Measurements from ENCODE around the gene BACE1-AS. TPM values are rescaled to one million over a fixed set of nuclear protein-coding genes. Genes with fewer than 3 reads are reported as not detected.
"Not testable (repeated sequence)": the region's sequence is repeated elsewhere in the genome, so short reads cannot be mapped to it uniquely, and the experiment has no call there.

Gene BACE1-AS
- total RNA-seq, 1 experiment from 2014 or later = 10.8 TPM

DNA sequence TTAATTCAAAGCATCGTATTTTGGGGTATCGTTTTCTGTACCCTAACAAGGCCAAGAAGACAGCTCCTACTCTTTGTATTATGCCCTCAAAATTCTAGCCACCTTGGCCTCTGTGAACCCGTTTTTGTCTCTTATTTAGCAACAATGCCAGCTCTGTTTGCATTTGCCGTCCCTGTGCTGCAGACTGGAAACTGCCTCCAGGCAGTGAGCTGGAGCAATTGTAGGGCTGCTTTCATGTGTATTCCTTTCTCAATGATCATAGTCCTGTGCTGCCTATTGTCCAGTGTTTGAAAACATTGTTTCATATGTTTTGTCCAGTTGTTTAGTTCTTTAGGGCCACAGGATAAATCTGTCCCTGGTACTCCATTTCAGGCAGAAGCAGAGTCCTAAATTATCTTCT lies 19.9 kb upstream of the BACE1-AS start:
- no peak for DNase-seq (ENCODE audit: low read depth, low spot score)
- no peak overlapping the region for H3K4me3 ChIP-seq (ENCODE audit: low read depth in 2 of 2, low read length in 2 of 2)
- intact Hi-C loops (cut with micrococcal nuclease; ENCODE audit: unreplicated experiment) (no loop called here), in situ Hi-C loops (cut with HindIII; ENCODE audit: low pct_unique_long_range_greater_than_20kb, low sequenced_read_pairs) (no loop called here)
- ChIA-PET CTCF (no interaction called here), POLR2A (no interaction called here)
- H3K4me1 ChIP-seq (ENCODE audit: control insufficient read depth, insufficient read depth, low read length) = no peaks in the 10 kb centered on the region
- TF ChIP-seq, protein P1, sequence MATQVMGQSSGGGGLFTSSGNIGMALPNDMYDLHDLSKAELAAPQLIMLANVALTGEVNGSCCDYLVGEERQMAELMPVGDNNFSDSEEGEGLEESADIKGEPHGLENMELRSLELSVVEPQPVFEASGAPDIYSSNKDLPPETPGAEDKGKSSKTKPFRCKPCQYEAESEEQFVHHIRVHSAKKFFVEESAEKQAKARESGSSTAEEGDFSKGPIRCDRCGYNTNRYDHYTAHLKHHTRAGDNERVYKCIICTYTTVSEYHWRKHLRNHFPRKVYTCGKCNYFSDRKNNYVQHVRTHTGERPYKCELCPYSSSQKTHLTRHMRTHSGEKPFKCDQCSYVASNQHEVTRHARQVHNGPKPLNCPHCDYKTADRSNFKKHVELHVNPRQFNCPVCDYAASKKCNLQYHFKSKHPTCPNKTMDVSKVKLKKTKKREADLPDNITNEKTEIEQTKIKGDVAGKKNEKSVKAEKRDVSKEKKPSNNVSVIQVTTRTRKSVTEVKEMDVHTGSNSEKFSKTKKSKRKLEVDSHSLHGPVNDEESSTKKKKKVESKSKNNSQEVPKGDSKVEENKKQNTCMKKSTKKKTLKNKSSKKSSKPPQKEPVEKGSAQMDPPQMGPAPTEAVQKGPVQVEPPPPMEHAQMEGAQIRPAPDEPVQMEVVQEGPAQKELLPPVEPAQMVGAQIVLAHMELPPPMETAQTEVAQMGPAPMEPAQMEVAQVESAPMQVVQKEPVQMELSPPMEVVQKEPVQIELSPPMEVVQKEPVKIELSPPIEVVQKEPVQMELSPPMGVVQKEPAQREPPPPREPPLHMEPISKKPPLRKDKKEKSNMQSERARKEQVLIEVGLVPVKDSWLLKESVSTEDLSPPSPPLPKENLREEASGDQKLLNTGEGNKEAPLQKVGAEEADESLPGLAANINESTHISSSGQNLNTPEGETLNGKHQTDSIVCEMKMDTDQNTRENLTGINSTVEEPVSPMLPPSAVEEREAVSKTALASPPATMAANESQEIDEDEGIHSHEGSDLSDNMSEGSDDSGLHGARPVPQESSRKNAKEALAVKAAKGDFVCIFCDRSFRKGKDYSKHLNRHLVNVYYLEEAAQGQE (IDR thresholded peaks at IDR 0.05; ENCODE audit: insufficient read depth in 1 of 2, low read depth in 2 of 2, low read length in 1 of 2) = no peak
- TF ChIP-seq, protein P2, sequence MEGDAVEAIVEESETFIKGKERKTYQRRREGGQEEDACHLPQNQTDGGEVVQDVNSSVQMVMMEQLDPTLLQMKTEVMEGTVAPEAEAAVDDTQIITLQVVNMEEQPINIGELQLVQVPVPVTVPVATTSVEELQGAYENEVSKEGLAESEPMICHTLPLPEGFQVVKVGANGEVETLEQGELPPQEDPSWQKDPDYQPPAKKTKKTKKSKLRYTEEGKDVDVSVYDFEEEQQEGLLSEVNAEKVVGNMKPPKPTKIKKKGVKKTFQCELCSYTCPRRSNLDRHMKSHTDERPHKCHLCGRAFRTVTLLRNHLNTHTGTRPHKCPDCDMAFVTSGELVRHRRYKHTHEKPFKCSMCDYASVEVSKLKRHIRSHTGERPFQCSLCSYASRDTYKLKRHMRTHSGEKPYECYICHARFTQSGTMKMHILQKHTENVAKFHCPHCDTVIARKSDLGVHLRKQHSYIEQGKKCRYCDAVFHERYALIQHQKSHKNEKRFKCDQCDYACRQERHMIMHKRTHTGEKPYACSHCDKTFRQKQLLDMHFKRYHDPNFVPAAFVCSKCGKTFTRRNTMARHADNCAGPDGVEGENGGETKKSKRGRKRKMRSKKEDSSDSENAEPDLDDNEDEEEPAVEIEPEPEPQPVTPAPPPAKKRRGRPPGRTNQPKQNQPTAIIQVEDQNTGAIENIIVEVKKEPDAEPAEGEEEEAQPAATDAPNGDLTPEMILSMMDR (IDR thresholded peaks at IDR 0.05) = no peak
- TF ChIP-seq SIN3A (IDR thresholded peaks at IDR 0.05; ENCODE audit: borderline replicate concordance, insufficient read depth, low read depth, low read length) = no peak
- no peak for TF ChIP-seq POLR2AphosphoS5 (IDR thresholded peaks at IDR 0.05; ENCODE audit: low read depth, low read length)
- TF ChIP-seq TCF7L2 (IDR thresholded peaks at IDR 0.05; ENCODE audit: low read depth, low read length) = no peak
- H3K36me3 ChIP-seq (ENCODE audit: control insufficient read depth, insufficient read depth, low read length) = no peaks in the 10 kb centered on the region
- no peaks in the 10 kb centered on the region for H3K9me3 ChIP-seq (ENCODE audit: control insufficient read depth, insufficient read depth, low read depth, low read length)
- no peak for ATAC-seq
- H3K27ac ChIP-seq (ENCODE audit: low read length) = no peak overlapping the region
- no peaks in the 10 kb centered on the region for H3K27me3 ChIP-seq (ENCODE audit: control insufficient read depth, insufficient read depth, low read length)
- BruUV-seq (replicated peaks) = no TSS peak

DNA sequence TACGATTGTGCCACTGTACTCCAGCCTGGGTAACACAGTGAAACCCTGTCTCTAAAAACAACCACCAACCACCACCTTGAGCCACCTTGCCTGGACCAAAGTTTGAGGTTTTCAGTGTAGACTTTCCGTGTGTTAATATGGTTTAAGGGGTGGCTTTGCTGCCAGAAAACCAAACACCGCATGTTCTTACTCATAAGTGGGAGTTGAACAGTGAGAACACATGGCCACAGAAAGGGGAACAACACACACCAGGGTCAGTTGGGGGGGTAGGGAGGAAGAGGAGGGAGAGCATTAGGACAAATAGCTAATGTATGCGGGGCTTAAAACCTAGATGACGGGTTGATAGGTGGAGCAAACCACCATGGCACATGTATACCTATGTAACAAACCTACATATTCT lies 19.0 kb upstream of the BACE1-AS start:
- H3K9me3 ChIP-seq (ENCODE audit: control insufficient read depth, insufficient read depth, low read depth, low read length); H3K4me3 ChIP-seq (ENCODE audit: low read depth in 2 of 2, low read length in 2 of 2); DNase-seq (ENCODE audit: low read depth, low spot score); H3K27ac ChIP-seq (ENCODE audit: low read length); in situ Hi-C loops (cut with HindIII; ENCODE audit: low pct_unique_long_range_greater_than_20kb, low sequenced_read_pairs); H3K27me3 ChIP-seq (ENCODE audit: control insufficient read depth, insufficient read depth, low read length); H3K36me3 ChIP-seq (ENCODE audit: control insufficient read depth, insufficient read depth, low read length); POLR2A ChIA-PET; ATAC-seq; CTCF ChIA-PET; H3K4me1 ChIP-seq (ENCODE audit: control insufficient read depth, insufficient read depth, low read length); BruUV-seq (replicated peaks); intact Hi-C loops (cut with micrococcal nuclease; ENCODE audit: unreplicated experiment): not testable (repeated sequence)

DNA sequence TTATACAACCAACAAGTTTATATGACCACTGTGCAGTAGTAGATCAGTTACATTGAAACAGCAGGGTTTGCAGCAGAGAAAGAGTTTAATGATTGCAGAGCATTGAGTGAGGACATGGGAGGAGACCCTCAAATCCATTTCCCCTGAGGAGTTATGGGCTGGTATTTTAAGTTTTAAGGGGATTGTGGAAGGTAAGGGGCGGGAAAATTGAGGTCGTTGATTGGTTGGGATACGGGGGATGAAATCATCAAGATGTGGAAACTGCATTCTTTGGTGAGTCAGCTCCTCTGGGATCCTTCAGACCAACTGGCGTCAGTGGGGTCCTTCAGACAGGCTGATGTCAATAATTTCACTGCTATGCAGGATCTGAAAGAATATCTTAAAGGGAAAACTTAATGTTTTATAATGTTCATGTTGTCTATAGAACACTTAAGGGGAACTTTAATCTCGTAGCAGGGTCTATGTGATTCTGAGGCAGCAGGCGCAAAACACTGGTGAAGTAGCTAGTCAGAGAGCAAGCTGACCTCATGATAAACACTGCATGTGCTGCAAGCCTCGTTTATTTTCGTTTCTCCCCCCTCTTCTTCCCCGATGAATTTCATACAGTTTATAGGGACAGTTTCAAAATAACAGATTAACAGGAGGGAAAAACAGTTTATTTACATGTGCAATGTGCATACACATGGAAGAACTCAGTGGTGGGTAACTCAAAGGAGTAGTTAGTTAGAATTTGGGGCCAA lies 17.4 kb upstream of the BACE1-AS start:
- CTCF ChIA-PET = no interaction called here
- H3K4me3 ChIP-seq (ENCODE audit: low read depth in 2 of 2, low read length in 2 of 2) = no peak overlapping the region
- no peaks in the 10 kb centered on the region for H3K4me1 ChIP-seq (ENCODE audit: control insufficient read depth, insufficient read depth, low read length)
- intact Hi-C loops (cut with micrococcal nuclease; ENCODE audit: unreplicated experiment) = no loop called here
- TF ChIP-seq, protein P1 (IDR thresholded peaks at IDR 0.05; ENCODE audit: insufficient read depth in 1 of 2, low read depth in 2 of 2, low read length in 1 of 2) = no peak
- TF ChIP-seq POLR2AphosphoS5 (IDR thresholded peaks at IDR 0.05; ENCODE audit: low read depth, low read length) (no peak), TCF7L2 (IDR thresholded peaks at IDR 0.05; ENCODE audit: low read depth, low read length) (no peak), SIN3A (IDR thresholded peaks at IDR 0.05; ENCODE audit: borderline replicate concordance, insufficient read depth, low read depth, low read length) (no peak)
- TF ChIP-seq, protein P2 (IDR thresholded peaks at IDR 0.05) = no peak
- ATAC-seq (0 out of 2 replicates have a peak, but pooled peaks have one; percentile 27), DNase-seq (ENCODE audit: low read depth, low spot score) (no peak)
- POLR2A ChIA-PET = interaction anchor here (0.6 kb wide), 1 partner anchor 101 kb away, joined by 3 read pairs; no protein-coding TSS in a partner anchor
- in situ Hi-C loops (cut with HindIII; ENCODE audit: low pct_unique_long_range_greater_than_20kb, low sequenced_read_pairs) = no loop called here
- H3K9me3 ChIP-seq (ENCODE audit: control insufficient read depth, insufficient read depth, low read depth, low read length) = no peaks in the 10 kb centered on the region
- BruUV-seq (replicated peaks) = no TSS peak
- H3K36me3 ChIP-seq (ENCODE audit: control insufficient read depth, insufficient read depth, low read length) = no peaks in the 10 kb centered on the region
- H3K27me3 ChIP-seq (ENCODE audit: control insufficient read depth, insufficient read depth, low read length) = no peaks in the 10 kb centered on the region
- H3K27ac ChIP-seq (ENCODE audit: low read length) = no peak overlapping the region
